Ectodermal cell (in vitro differentiated cells): ENCODE results near the gene PAN2.
A peak's percentile ranks its signal among the peaks of the same experiment; 100 is the strongest.
"Not testable (repeated sequence)": the region's sequence is repeated elsewhere in the genome, so short reads cannot be mapped to it uniquely, and the experiment has no call there.

Experiments used
- H3K27ac ChIP-seq: 2 replicates; pipeline ENCODE4 v1.7.0; 2013; ENCODE audit warnings: mild to moderate bottlenecking, low read depth, low read length; ENCODE audit not compliant: insufficient read depth, poor library complexity, severe bottlenecking
- H3K27me3 ChIP-seq: 2 replicates; pipeline ENCODE4 v1.7.0; 2013; ENCODE audit warnings: mild to moderate bottlenecking, low read length; ENCODE audit not compliant: insufficient read depth, control insufficient read depth, poor library complexity, severe bottlenecking
- H3K36me3 ChIP-seq: one replicate; pipeline ENCODE4 v1.7.0; 2013; ENCODE audit warnings: low read length; ENCODE audit not compliant: control insufficient read depth, insufficient read depth
- H3K4me1 ChIP-seq: one replicate; pipeline ENCODE4 v1.7.0; 2013; ENCODE audit warnings: low read length; ENCODE audit not compliant: control insufficient read depth, insufficient read depth
- H3K4me3 ChIP-seq: 2 replicates; pipeline ENCODE4 v1.7.0; 2013; ENCODE audit warnings: low read depth, low read length, control low read depth; ENCODE audit not compliant: insufficient read depth
- H3K9me3 ChIP-seq: 2 replicates; pipeline ENCODE4 v1.7.0; 2013; ENCODE audit warnings: mild to moderate bottlenecking, low read length, moderate library complexity; ENCODE audit not compliant: control insufficient read depth
- WGBS, 2 experiments: methylation state at CpG; one replicate each; pipeline ENCODE4 v1.1.7; 2013; ENCODE audit warnings: missing lambda C conversion rate in 2 of 2; 5-methylcytosine and 5-hydroxymethylcytosine counted together

PAN2 gene

DNA sequence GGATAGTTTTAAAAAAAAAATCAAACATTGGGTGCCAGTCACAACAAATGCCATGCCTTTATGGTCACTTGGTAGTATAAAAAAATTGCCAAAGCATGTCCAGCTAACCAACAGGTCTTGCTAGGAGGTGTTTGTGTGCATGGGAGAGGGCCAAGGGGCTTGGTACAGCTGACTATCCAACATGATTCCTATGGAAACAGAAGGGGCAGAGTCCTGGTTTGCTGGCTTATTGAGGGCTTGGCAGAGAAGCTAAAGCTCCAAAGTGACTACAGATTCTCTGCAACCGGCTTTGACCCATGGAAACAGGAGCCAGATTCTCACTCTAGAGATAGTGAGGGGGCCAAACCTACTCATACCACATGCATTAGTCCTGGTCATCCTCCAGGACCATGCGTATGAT lies 61.3 kb downstream of the PAN2 start:
- not testable (repeated sequence) for H3K27ac ChIP-seq, H3K4me1 ChIP-seq, H3K27me3 ChIP-seq, H3K4me3 ChIP-seq, H3K9me3 ChIP-seq
- WGBS, 2 experiments: 82 to 97% methylated on average over 1 to 2 of the region's 2 CpGs
- peaks cover 34% of the 10 kb centered on the region for H3K36me3 ChIP-seq

DNA sequence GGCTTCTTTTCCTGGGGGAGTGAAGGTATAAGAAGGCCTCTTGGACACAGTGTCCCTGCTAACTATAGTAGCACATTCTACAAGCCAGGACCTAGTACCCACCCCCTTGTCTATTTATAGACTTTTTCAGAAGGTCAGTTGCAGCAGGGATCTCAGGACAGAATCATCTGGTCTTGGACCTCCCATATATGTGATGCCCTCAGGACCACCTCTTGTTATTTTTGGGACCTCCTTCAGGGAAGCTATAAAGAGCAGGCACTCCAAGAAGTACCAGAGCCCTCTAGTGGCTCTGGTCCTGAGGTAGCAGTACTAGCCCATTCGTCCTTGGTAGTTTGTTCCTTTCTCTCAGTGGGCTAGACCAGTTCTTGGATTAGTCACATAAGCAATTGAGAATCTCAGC lies 62.8 kb downstream of the PAN2 start:
- Histone ChIP-seq H3K4me3 (no peak overlapping the region), H3K27me3 (no peaks in the 10 kb centered on the region), H3K27ac (no peak overlapping the region), H3K4me1 (peaks cover 9% of the 10 kb centered on the region), H3K36me3 (peaks cover 34% of the 10 kb centered on the region), H3K9me3 (no peaks in the 10 kb centered on the region)
- WGBS, 2 experiments: 25 to 53% methylated on average over 1 of the region's 1 CpG

DNA sequence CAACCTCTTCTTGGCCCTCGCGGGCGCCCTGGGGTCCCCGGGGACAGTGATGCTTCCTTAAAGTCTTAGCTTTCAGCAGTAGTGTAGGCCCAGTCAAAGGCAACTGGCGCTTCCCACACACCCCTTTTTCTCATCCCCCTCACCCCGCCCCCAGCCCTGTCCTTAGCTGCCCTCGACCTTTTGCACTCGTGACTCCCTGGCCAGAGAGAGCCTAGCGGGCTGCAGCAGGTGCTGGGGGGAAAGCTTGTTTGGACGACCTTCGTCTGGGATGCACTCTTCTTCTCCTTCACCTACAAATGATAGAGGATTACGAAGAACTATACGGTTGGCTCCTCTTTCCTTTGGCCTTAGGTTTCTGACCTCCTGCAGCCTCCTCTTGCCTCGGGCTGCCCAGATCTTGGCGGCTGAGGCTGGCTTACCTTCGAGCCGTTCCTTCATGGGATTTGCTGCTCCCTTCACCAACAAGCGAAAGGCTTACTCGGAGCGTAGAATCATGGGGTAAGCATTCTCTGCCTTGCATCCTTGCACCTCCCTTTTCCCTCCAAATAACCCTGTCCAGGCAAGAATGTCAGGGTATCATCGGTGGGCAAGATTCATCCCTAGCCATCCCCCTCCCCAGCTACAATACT lies 66.2 kb downstream of the PAN2 start:
- peaks cover 9% of the 10 kb centered on the region for H3K4me1 ChIP-seq
- peak overlapping the region; percentile 93 for H3K27ac ChIP-seq
- H3K9me3 ChIP-seq: no peaks in the 10 kb centered on the region
- H3K27me3 ChIP-seq: no peaks in the 10 kb centered on the region
- H3K4me3 ChIP-seq: peak overlapping the region; percentile 72
- peaks cover 11% of the 10 kb centered on the region for H3K36me3 ChIP-seq
- 23 to 25% methylated on average over 21 of the region's 21 CpGs for WGBS, 2 experiments

DNA sequence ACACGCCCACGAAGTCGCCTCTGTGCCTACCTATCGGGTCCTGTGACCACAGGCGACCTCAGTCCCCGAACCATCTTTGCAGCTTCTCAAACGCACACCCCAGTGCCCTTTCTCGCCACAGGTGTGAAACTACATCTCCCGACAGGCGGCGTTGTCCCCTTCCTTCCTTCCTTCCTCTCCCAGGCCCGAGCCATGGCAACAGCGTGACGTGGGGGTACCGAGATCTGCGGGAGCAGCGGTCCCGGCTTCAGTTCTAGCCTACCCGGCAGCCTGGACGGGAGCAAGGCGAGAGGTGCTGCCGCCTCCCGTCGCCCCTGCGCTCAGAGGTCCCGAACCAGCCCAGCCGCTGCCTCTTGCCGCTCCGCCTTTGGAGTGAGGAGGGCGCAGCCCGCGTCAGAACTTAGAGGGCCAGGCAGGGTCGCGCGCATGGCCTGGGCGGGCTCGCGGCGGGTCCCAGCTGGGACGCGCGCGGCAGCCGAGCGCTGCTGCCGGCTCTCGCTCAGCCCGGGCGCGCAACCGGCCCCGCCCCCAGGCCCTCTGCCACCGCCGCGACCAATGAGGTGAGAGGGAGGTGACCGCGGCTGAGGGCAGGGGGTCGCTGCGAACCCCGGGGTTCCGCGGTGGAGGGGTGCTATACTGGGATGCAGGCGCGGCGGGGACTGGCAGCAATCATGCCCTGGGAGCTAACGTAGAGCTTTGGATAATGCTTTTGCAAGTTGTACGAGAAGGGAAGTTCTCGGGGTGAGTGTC lies 66.9 kb downstream of the PAN2 start, which contains the start of gene COQ10A:
Gene COQ10A, plus strand, starts transcription at position 250 of the 750 bp plus-strand sequence. Its CDS starts 177 bp downstream, at position 427.
- H3K27me3 ChIP-seq: no peaks in the 10 kb centered on the region
- H3K4me3 ChIP-seq: peak within 1 kb of the TSS; percentile 72
- peaks cover 11% of the 10 kb centered on the region for H3K36me3 ChIP-seq
- H3K9me3 ChIP-seq: no peaks in the 10 kb centered on the region
- peak within 1 kb of the TSS; percentile 93 for H3K27ac ChIP-seq
- H3K4me1 ChIP-seq: peaks cover 9% of the 10 kb centered on the region
- 0 to 1% methylated on average over 68 of the region's 68 CpGs for WGBS, 2 experiments
